Stimulated activated naive CD8-positive, alpha-beta T cell treated with anti-CD3 and anti-CD28 coated beads, Interleukin-15, amount 100 ng/mL, for 72 hours (primary cell): ENCODE results near the gene HFE.
"Not testable (repeated sequence)": the region's sequence is repeated elsewhere in the genome, so short reads cannot be mapped to it uniquely, and the experiment has no call there.

Experiments used
- ATAC-seq: fragments of 150-1000 bp; cut with Tn5 transposase; 2 replicates; pipeline ENCODE4 v1.10.0; 2021; ENCODE audit warnings: mild to moderate bottlenecking, moderate library complexity
- DNase-seq, 2 donors: peaks; one replicate each; pipeline ENCODE4 v3.0.0; 2021 to 2022
- H3K27ac Mint-ChIP-seq, 2 donors: one replicate each; pipeline ENCODE4 v1.8.0; 2022; ENCODE audit warnings: mild to moderate bottlenecking in 2 of 2, mixed read lengths in 2 of 2, moderate library complexity in 2 of 2
- H3K27me3 Mint-ChIP-seq: one replicate; pipeline ENCODE4 v1.8.0; 2022; ENCODE audit warnings: mixed read lengths
- H3K4me1 Mint-ChIP-seq: one replicate; pipeline ENCODE4 v1.8.0; 2022; ENCODE audit warnings: mild to moderate bottlenecking, mixed read lengths
- H3K4me3 Mint-ChIP-seq, 2 donors: one replicate each; pipeline ENCODE4 v1.8.0; 2022; ENCODE audit warnings: mild to moderate bottlenecking in 2 of 2, mixed read lengths in 2 of 2, moderate library complexity in 1 of 2
- H3K9me3 Mint-ChIP-seq, 2 donors: one replicate each; pipeline ENCODE4 v1.8.0; 2022; ENCODE audit warnings: mixed read lengths in 2 of 2

The HFE gene

DNA sequence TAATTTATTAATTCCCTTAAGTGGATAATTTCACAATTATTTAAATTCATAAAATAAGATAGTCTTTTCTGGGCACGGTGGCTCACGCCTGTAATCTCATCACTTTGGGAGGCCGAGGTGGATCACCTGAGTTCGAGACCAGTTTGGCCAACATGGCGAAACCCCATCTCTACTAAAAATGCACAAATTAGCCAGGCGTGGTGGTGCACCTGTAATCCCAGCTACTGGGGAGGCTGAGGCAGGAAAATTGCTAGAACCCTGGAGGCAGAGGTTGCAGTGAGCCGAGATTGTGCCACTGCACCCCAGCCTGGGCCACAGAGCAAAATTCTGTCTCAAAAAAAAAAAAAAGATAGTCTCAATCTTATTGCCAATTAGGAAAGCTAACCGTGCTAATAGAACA lies 32.9 kb downstream of the HFE start:
- peaks cover 50% of the 10 kb centered on the region for H3K4me1 Mint-ChIP-seq
- DNase-seq, H3K27me3 Mint-ChIP-seq, H3K4me3 Mint-ChIP-seq, H3K27ac Mint-ChIP-seq, ATAC-seq, H3K9me3 Mint-ChIP-seq: not testable (repeated sequence)

- H3K27ac Mint-ChIP-seq = peak overlapping the region in 1 of 2 donors; percentile 15
- DNase-seq (no peak), ATAC-seq (no peak)
- peaks cover 0 to 5% of the 10 kb centered on the region in 2 donors for H3K9me3 Mint-ChIP-seq
- peaks cover 44% of the 10 kb centered on the region for H3K4me1 Mint-ChIP-seq
- H3K27me3 Mint-ChIP-seq = no peaks in the 10 kb centered on the region
- H3K4me3 Mint-ChIP-seq = no peak overlapping the region
Observed at GRCh38 chr6:26120807-26121140, 33.5 kb downstream of the HFE start.

GRCh38 chr6:26121141-26122004 lies 34.1 kb downstream of the HFE start:
- H3K4me1 Mint-ChIP-seq = peaks cover 44% of the 10 kb centered on the region
- peak overlapping the region; percentile 96 to 100 for H3K27ac Mint-ChIP-seq
- H3K9me3 Mint-ChIP-seq = peaks cover 0 to 5% of the 10 kb centered on the region in 2 donors
- no peak for DNase-seq
- H3K4me3 Mint-ChIP-seq = peak overlapping the region; percentile 29 to 78
- no peaks in the 10 kb centered on the region for H3K27me3 Mint-ChIP-seq
- ATAC-seq = no peak

DNA sequence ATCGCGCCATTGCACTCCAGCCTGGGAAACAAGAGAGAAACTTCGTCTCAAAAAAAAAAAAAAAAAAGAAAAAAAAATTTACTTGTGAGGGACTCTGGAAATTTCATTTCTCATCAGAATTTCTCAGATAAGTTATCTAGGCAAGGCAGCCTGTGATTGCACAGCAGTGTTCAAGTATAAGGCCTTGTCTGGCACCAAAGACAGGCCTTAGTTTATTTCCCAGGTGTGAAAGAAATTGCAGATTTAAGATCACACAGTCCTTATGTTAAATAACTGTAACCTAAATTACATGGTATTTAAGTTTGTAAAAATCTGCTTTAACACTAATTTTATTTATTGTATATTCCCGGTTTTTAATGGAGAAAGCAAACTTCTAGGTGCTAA lies 34.8 kb downstream of the HFE start:
- DNase-seq (no peak), ATAC-seq (no peak)
- Mint-ChIP-seq H3K9me3 (peaks cover 0 to 5% of the 10 kb centered on the region in 2 donors), H3K4me3 (peak overlapping the region; percentile 91 to 99), H3K27me3 (no peaks in the 10 kb centered on the region), H3K4me1 (peaks cover 50% of the 10 kb centered on the region), H3K27ac (peak overlapping the region; percentile 100)

- H3K4me1 Mint-ChIP-seq = peaks cover 54% of the 10 kb centered on the region
- H3K4me3 Mint-ChIP-seq = peak overlapping the region; percentile 91 to 99
- peak overlapping the region; percentile 100 for H3K27ac Mint-ChIP-seq
- DNase-seq = no peak
- peaks cover 0 to 5% of the 10 kb centered on the region in 2 donors for H3K9me3 Mint-ChIP-seq
- no peaks in the 10 kb centered on the region for H3K27me3 Mint-ChIP-seq
- ATAC-seq = no peak
Observed at GRCh38 chr6:26122402-26122792, 35.2 kb downstream of the HFE start.

GRCh38 chr6:26122793-26123674 lies 35.8 kb downstream of the HFE start:
- H3K27me3 Mint-ChIP-seq = no peaks in the 10 kb centered on the region
- H3K9me3 Mint-ChIP-seq = peaks cover 0 to 5% of the 10 kb centered on the region in 2 donors
- H3K4me1 Mint-ChIP-seq = peaks cover 60% of the 10 kb centered on the region
- H3K4me3 Mint-ChIP-seq = peak overlapping the region; percentile 91 to 99
- peak overlapping the region; percentile 100 for H3K27ac Mint-ChIP-seq
- ATAC-seq = peak; percentile 76
- DNase-seq = peak; percentile 91 to 97

DNA sequence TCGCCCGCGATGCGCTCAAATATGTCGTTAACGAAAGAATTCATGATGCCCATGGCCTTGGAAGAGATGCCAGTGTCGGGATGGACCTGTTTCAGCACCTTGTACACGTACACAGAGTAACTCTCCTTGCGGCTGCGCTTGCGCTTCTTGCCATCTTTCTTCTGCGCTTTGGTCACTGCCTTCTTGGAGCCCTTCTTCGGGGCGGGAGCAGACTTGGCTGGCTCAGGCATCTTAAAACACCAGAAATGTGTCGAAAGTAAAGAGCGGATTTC lies 36.4 kb downstream of the HFE start:
- H3K27me3 Mint-ChIP-seq = no peaks in the 10 kb centered on the region
- peak overlapping the region; percentile 91 to 99 for H3K4me3 Mint-ChIP-seq
- H3K9me3 Mint-ChIP-seq = peaks cover 0 to 5% of the 10 kb centered on the region in 2 donors
- peak; percentile 94 to 96 for DNase-seq
- H3K27ac Mint-ChIP-seq = peak overlapping the region; percentile 100
- no peak for ATAC-seq
- peaks cover 66% of the 10 kb centered on the region for H3K4me1 Mint-ChIP-seq

GRCh38 chr6:26123947-26124780 lies 36.9 kb downstream of the HFE start:
- H3K4me3 Mint-ChIP-seq = peak overlapping the region; percentile 91 to 99
- ATAC-seq (peak; percentile 80), DNase-seq (peak; percentile 81 to 87)
- no peaks in the 10 kb centered on the region for H3K27me3 Mint-ChIP-seq
- H3K9me3 Mint-ChIP-seq = peaks cover 0 to 5% of the 10 kb centered on the region in 2 donors
- H3K4me1 Mint-ChIP-seq = peaks cover 66% of the 10 kb centered on the region
- peak overlapping the region; percentile 100 for H3K27ac Mint-ChIP-seq

DNA sequence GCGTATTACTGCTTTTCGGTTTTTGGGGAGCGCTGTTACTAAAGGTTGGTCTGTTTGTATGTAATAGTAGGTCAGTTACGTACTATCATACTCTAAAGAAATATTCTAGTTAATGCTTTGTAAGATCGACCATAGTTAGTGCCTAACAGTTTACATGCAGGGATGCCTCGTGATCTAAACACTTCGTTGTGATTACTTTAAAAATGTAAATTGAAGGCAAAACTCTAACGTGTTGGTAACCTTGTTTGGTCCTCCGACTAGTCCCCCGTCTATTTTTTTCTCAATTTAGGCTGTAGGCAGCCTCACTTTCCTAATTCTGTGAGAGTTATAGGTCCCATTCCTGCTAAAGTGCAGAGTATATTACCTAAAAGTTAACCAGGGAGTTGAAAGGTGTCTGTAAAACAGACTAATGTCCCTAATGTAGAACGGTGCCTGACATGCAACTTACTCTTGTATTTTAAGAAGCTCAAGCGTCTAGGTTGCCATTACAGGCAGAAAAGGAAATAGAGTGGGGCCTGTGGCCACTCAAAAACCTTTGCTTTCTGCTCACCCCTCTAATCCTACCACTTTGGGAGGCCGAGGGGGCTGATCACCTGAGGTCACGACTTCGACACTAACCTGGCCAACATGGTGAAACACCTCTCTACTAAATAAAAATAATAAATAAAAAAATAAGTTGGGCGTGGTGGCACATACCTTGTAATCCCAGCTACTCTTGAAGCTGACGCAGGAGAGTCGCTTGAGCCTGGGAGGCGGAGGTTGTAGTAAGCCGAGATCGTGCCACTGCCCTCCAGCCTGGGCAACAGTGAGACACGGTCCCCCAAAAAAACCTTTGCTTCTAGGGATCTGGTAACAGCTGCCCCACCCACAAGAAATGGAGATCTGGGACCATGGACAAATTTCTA lies 37.8 kb downstream of the HFE start:
- H3K4me1 Mint-ChIP-seq = peaks cover 66% of the 10 kb centered on the region
- peak overlapping the region; percentile 91 to 99 for H3K4me3 Mint-ChIP-seq
- no peaks in the 10 kb centered on the region for H3K27me3 Mint-ChIP-seq
- DNase-seq (peak; percentile 53 to 66), ATAC-seq (no peak)
- H3K9me3 Mint-ChIP-seq = peaks cover 0 to 5% of the 10 kb centered on the region in 2 donors
- peak overlapping the region; percentile 100 for H3K27ac Mint-ChIP-seq

- Mint-ChIP-seq H3K27ac (peak overlapping the region; percentile 100), H3K4me3 (peak overlapping the region; percentile 91 to 99), H3K27me3 (no peaks in the 10 kb centered on the region), H3K4me1 (peaks cover 66% of the 10 kb centered on the region), H3K9me3 (peaks cover 0 to under 1% of the 10 kb centered on the region in 2 donors)
- no peak for ATAC-seq
- no peak for DNase-seq
Observed at GRCh38 chr6:26126394-26127235, 39.4 kb downstream of the HFE start.

DNA sequence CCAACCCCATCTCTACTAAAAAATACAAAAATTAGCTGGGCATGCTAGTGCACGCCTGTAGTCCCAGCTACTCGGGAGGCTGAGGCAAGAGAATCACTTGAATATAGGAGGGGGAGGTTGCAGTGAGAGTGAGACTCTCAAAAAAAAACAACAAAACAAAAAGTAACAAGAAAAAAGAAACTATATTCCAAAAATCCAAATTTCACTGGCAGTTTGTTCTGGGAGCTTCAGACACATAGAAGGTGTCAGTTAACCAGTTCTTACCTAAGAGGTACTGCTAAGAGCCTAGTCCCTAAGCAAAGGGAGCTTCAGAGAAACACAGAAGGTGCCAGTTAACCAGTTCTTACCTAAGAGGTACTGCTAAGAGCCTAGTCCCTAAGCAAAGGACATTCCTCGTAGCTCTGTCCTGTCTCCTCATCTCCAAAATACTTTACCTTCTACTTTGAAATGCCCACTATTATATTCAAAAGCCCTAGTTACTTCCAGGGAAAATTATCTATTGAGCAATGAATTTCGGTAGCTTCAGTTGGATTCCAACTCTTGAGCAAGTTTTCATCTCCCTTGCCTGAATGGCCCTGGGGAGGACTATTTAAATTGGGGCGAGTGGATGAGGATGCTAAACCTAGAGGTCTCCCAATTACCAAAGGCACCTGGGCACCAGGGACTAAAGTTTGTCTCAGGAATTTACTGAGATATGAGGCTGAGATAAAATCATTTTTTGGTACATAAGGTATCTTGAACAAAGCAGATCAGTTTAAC lies 41.0 kb downstream of the HFE start:
- Mint-ChIP-seq H3K4me1 (peaks cover 63% of the 10 kb centered on the region), H3K4me3 (peak overlapping the region; percentile 91 to 99), H3K27me3 (no peaks in the 10 kb centered on the region), H3K27ac (peak overlapping the region in 1 of 2 donors; percentile 59), H3K9me3 (no peaks in the 10 kb centered on the region)
- ATAC-seq = no peak
- no peak for DNase-seq

DNA sequence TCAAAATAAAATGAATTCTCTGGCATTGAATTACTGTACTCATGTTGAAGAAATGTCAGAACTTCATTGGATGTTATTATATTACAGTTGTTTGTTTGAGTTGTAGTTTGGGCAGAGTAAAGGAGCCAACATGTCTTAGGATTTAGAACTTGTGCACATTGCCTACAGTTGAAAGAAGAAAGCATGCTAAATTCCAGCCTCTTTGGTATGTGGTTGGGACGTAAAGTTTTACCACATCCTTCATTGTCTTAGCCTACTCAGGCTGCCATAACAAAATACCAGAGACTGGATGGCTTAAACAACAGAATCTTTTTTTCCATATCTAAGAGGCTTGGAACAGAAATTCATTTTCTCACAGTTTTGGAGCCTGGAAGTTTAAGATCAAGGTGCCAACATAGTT lies 42.4 kb downstream of the HFE start:
- no peak for ATAC-seq
- Mint-ChIP-seq H3K4me3 (peak overlapping the region in 1 of 2 donors; percentile 30), H3K27me3 (no peaks in the 10 kb centered on the region), H3K27ac (no peak overlapping the region), H3K9me3 (no peaks in the 10 kb centered on the region), H3K4me1 (peaks cover 57% of the 10 kb centered on the region)
- no peak for DNase-seq

- DNase-seq (no peak), ATAC-seq (no peak)
- no peak overlapping the region for H3K27ac Mint-ChIP-seq
- H3K4me3 Mint-ChIP-seq = no peak overlapping the region
- peaks cover 52% of the 10 kb centered on the region for H3K4me1 Mint-ChIP-seq
- no peaks in the 10 kb centered on the region for H3K9me3 Mint-ChIP-seq
- no peaks in the 10 kb centered on the region for H3K27me3 Mint-ChIP-seq
Observed at GRCh38 chr6:26130581-26131249, 43.5 kb downstream of the HFE start.
